ENCODE data around the gene ZNF740. TPM values are rescaled to one million over a fixed set of nuclear protein-coding genes. Genes with fewer than 3 reads are reported as not detected.
A peak's percentile ranks its signal among the peaks of the same experiment; 100 is the strongest.

The ZNF740 gene
- total RNA-seq, 2 experiments from 2014 or later: 31.6 to 58.2 TPM

- Histone ChIP-seq H3K27ac (ENCODE audit: low read depth, low read length, poor library complexity, severe bottlenecking) (no peak overlapping the region), H3K4me1 (ENCODE audit: insufficient read depth, low read length, poor library complexity, severe bottlenecking) (peaks cover 43% of the 10 kb centered on the region)
These were observed 16.6 kb downstream of the ZNF740 start for GRCh38 chr12:53197011-53197640.

GRCh38 chr12:53198486-53199110 lies 18.1 kb downstream of the ZNF740 start:
- CTCF ChIA-PET (ENCODE audit: unreplicated experiment): interaction anchor here (1.0 to 2.5 kb wide), 4 partner anchors 10 to 39 kb away, joined by 3 to 9 read pairs (median 4); no protein-coding TSS in a partner anchor

More at GRCh38 chr12:53197011-53197640, 16.6 kb downstream of the ZNF740 start:
- no peaks in the 10 kb centered on the region for H3K9me2 ChIP-seq (ENCODE audit: insufficient read depth, low read length)
- no peak for DNase-seq (ENCODE audit: low spot score)
- ChIA-PET POLR2A (interaction anchor here (0.7 to 1.0 kb wide), 2 partner anchors 12 to 14 kb away, joined by 3 read pairs; no protein-coding TSS in a partner anchor), CTCF (ENCODE audit: unreplicated experiment) (interaction anchor here (2.5 kb wide), 1 partner anchor 10 kb away, joined by 9 read pairs; no protein-coding TSS in a partner anchor)
- no peaks in the 10 kb centered on the region for H3K9me3 ChIP-seq (ENCODE audit: low read length)
- H4K20me1 ChIP-seq (ENCODE audit: insufficient read depth, low read length): no peaks in the 10 kb centered on the region
- no peak overlapping the region for H3K4me3 ChIP-seq (ENCODE audit: low read depth, low read length, poor library complexity, severe bottlenecking)
- TF ChIP-seq EZH2phosphoT487 (IDR thresholded peaks at IDR 0.05; ENCODE audit: borderline replicate concordance, low read depth, low read length): no peak
- H3K36me3 ChIP-seq (ENCODE audit: insufficient read depth, low read length): peaks cover 80% of the 10 kb centered on the region
- BruUV-seq (replicated peaks): no TSS peak
- peaks cover 22% of the 10 kb centered on the region; the same call in 1 of the 2 replicates for H3K79me2 ChIP-seq (ENCODE audit: insufficient read depth, low read depth, low read length)
- peak overlapping the region; percentile 7; the same call in 1 of the 2 replicates for H3K4me2 ChIP-seq (ENCODE audit: low read length)
- H2AFZ ChIP-seq (ENCODE audit: low read length): no peak overlapping the region
- intact Hi-C loops (cut with micrococcal nuclease; ENCODE audit: unreplicated experiment): no loop called here

More at GRCh38 chr12:53198486-53199110, 18.1 kb downstream of the ZNF740 start:
- Histone ChIP-seq H3K79me2 (ENCODE audit: insufficient read depth, low read depth, low read length) (peaks cover 36% of the 10 kb centered on the region), H3K9me3 (ENCODE audit: low read length) (no peaks in the 10 kb centered on the region), H3K27ac (ENCODE audit: low read depth, low read length, poor library complexity, severe bottlenecking) (peak overlapping the region; percentile 98), H3K4me2 (ENCODE audit: low read length) (peak overlapping the region; percentile 86), H3K4me3 (ENCODE audit: low read depth, low read length, poor library complexity, severe bottlenecking) (peak overlapping the region; percentile 9), H3K9me2 (ENCODE audit: insufficient read depth, low read length) (no peaks in the 10 kb centered on the region), H2AFZ (ENCODE audit: low read length) (no peak overlapping the region), H4K20me1 (ENCODE audit: insufficient read depth, low read length) (no peaks in the 10 kb centered on the region), H3K4me1 (ENCODE audit: insufficient read depth, low read length, poor library complexity, severe bottlenecking) (peaks cover 58% of the 10 kb centered on the region), H3K36me3 (ENCODE audit: insufficient read depth, low read length) (peaks cover 71% of the 10 kb centered on the region)
- POLR2A ChIA-PET: interaction anchor here (0.5 to 5.0 kb wide), 9 partner anchors 9 to 69 kb away, joined by 3 to 41 read pairs (median 6); partner anchors contain the start of genes CSAD, ESPL1, ITGB7 and ZNF740
- TF ChIP-seq EZH2phosphoT487 (IDR thresholded peaks at IDR 0.05; ENCODE audit: borderline replicate concordance, low read depth, low read length): no peak
- TF ChIP-seq CTCF (conservative IDR thresholded peaks at IDR 0.05; ENCODE audit: low read length): no peak
- intact Hi-C loops (cut with micrococcal nuclease; ENCODE audit: unreplicated experiment): no loop called here
- BruUV-seq (replicated peaks): no TSS peak
- no peak for DNase-seq (ENCODE audit: low spot score)

Data from OCI-LY7 (cell line).